ENCODE measurements around the gene CUL4A. TPM values are rescaled to one million over a fixed set of nuclear protein-coding genes. Genes with fewer than 3 reads are reported as not detected.

CUL4A gene
- total and polyA plus RNA-seq, 10 donors: 24.4 to 99.3 (median 63.9) TPM

DNA sequence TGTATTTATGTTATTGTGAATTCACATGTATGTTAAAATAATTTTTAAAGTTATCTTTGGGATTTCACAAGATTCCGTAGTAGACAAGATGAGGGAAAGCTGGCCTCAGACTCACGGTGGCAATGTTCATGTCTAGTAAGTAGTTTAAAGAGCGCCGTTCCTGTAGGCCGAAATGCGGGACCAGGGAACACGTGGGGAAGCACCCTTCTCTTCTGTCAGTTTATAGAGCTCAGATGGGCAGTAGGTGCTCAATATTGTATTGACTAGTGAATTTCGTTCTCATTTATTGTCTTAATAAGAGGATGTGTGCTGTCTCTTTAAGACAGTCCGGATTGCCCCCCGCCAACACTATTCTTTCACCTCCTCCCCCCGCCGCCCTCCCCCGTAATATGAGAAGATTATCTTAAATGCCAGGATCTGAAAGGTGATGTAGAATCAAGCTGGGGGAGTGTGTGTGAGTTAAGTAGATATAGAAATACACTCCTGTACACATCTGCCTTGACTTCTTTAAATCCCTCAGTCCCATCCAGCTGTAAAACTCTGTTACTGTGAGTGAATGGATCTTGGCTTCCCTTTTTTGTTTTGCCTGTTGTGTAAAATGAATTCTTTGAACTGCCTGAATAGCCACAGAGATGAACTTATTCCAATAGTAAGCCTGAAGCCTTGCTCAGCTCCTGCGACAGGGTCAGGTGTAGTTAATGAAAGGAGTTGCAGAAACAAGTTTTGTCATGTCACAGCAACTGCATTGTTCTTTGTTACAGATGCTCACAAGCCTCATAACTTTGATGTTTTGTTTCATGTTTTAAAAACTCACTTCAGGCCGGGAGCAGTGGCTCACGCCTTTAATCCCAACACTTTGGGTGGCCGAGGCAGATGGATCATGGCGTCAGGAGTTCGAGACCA lies 88.9 kb downstream of the CUL4A start:
- no peak for DNase-seq
- peak overlapping the region in 7 of 8 donors; percentile 90 to 95 (median 92) for H3K27ac ChIP-seq
- H3K4me1 ChIP-seq: peaks cover 17 to 65% (median 46%) of the 10 kb centered on the region in 6 donors
- peaks cover 0 to 9% (median 0%) of the 10 kb centered on the region in 7 donors for H3K27me3 ChIP-seq (replicated peaks in 1 of 7)
- H3K9me3 ChIP-seq: no peaks in the 10 kb centered on the region
- peaks cover 0 to 22% (median 4%) of the 10 kb centered on the region in 6 donors for H3K36me3 ChIP-seq
- TF ChIP-seq POLR2AphosphoS5 (IDR thresholded peaks at IDR 0.05) (no peak), POLR2A (IDR thresholded peaks at IDR 0.05) (no peak)
- TF ChIP-seq, protein P1, sequence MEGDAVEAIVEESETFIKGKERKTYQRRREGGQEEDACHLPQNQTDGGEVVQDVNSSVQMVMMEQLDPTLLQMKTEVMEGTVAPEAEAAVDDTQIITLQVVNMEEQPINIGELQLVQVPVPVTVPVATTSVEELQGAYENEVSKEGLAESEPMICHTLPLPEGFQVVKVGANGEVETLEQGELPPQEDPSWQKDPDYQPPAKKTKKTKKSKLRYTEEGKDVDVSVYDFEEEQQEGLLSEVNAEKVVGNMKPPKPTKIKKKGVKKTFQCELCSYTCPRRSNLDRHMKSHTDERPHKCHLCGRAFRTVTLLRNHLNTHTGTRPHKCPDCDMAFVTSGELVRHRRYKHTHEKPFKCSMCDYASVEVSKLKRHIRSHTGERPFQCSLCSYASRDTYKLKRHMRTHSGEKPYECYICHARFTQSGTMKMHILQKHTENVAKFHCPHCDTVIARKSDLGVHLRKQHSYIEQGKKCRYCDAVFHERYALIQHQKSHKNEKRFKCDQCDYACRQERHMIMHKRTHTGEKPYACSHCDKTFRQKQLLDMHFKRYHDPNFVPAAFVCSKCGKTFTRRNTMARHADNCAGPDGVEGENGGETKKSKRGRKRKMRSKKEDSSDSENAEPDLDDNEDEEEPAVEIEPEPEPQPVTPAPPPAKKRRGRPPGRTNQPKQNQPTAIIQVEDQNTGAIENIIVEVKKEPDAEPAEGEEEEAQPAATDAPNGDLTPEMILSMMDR (IDR thresholded peaks at IDR 0.05 in 8 of 11, conservative IDR thresholded peaks at IDR 0.05 in 3 of 11): no peak
- WGBS, 5 donors: 45 to 58% (median 48%) methylated on average over 19 of the region's 19 CpGs
- peak overlapping the region; percentile 52 to 97 (median 93) for H3K4me3 ChIP-seq
- intact Hi-C loops (cut with DNase I; ENCODE audit: low total_unique reads): no loop called here

DNA sequence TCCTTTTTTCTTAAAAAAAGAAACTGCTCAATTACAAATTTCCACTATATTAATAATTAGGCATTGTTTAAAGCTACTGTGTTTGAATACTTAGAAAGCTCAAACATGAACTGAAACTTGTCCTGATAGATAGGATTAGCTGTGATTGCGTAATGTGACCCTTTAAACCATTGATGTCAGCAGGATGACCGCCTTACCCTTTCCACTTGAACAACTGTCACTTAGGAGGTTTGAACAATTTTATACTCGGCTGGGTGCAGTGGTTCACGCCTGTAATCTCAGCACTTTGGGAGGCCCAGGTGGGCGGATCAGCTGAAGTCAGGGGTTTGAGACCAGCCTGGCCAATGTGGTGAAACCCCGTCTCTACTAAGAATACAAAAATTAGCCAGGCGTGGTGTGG lies 90.5 kb downstream of the CUL4A start:
- Histone ChIP-seq H3K27ac (peak overlapping the region in 2 of 8 donors; percentile 12 to 46), H3K4me1 (peaks cover 17 to 78% (median 54%) of the 10 kb centered on the region in 6 donors), H3K4me3 (no peak overlapping the region), H3K9me3 (no peaks in the 10 kb centered on the region), H3K36me3 (peaks cover 0 to 30% (median 6%) of the 10 kb centered on the region in 6 donors), H3K27me3 (replicated peaks in 1 of 7) (no peaks in the 10 kb centered on the region)
- 57 to 67% (median 64%) methylated on average over 7 of the region's 7 CpGs for WGBS, 5 donors
- no peak for DNase-seq
- TF ChIP-seq, protein P1 (IDR thresholded peaks at IDR 0.05 in 8 of 11, conservative IDR thresholded peaks at IDR 0.05 in 3 of 11): no peak
- TF ChIP-seq POLR2A (IDR thresholded peaks at IDR 0.05): no peak
- no peak for TF ChIP-seq POLR2AphosphoS5 (IDR thresholded peaks at IDR 0.05)
- intact Hi-C loops (cut with DNase I; ENCODE audit: low total_unique reads): no loop called here

DNA sequence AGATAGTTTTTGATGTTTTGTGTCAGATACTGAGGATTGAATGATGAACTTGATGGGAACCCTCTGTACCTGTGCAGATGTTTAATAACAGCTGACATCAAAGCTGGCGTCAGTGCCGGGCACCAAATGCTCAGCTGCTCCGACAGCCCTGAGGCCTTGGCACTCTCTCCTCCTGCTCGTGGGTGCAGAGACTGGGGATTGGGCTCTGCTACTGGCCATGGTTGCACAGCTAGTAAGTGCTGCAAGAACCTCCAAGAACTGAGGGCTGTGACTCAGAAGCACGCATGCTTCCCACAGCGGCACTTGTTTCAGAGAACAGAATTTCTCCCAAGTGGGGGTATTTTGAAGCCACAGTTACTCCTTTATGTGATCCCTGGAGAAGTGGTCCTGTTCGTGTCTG lies 93.6 kb downstream of the CUL4A start:
- intact Hi-C loops (cut with DNase I; ENCODE audit: low total_unique reads): no loop called here
- no peaks in the 10 kb centered on the region for H3K9me3 ChIP-seq
- H3K4me1 ChIP-seq: peaks cover 14 to 71% (median 37%) of the 10 kb centered on the region in 6 donors
- no peak for DNase-seq
- no peaks in the 10 kb centered on the region for H3K27me3 ChIP-seq (replicated peaks in 1 of 7)
- WGBS, 5 donors: 90 to 96% (median 91%) methylated on average over 7 of the region's 7 CpGs
- no peak overlapping the region for H3K27ac ChIP-seq
- TF ChIP-seq POLR2A (IDR thresholded peaks at IDR 0.05): no peak
- TF ChIP-seq, protein P1 (IDR thresholded peaks at IDR 0.05 in 8 of 11, conservative IDR thresholded peaks at IDR 0.05 in 3 of 11): no peak
- no peak for TF ChIP-seq POLR2AphosphoS5 (IDR thresholded peaks at IDR 0.05)
- peaks cover 0 to 56% (median 8%) of the 10 kb centered on the region in 6 donors for H3K36me3 ChIP-seq
- H3K4me3 ChIP-seq: no peak overlapping the region

GRCh38 chr13:113304121-113304520 lies 94.7 kb downstream of the CUL4A start:
- Histone ChIP-seq H3K4me3 (no peak overlapping the region), H3K9me3 (no peaks in the 10 kb centered on the region), H3K36me3 (peaks cover 0 to 68% (median 10%) of the 10 kb centered on the region in 6 donors), H3K27me3 (replicated peaks in 1 of 7) (no peaks in the 10 kb centered on the region), H3K27ac (no peak overlapping the region), H3K4me1 (peaks cover 3 to 59% (median 26%) of the 10 kb centered on the region in 6 donors)
- intact Hi-C loops (cut with DNase I; ENCODE audit: low total_unique reads): no loop called here
- no peak for DNase-seq
- TF ChIP-seq POLR2AphosphoS5 (IDR thresholded peaks at IDR 0.05): no peak
- no peak for TF ChIP-seq POLR2A (IDR thresholded peaks at IDR 0.05)
- TF ChIP-seq, protein P1 (IDR thresholded peaks at IDR 0.05 in 8 of 11, conservative IDR thresholded peaks at IDR 0.05 in 3 of 11): no peak
- 85 to 94% (median 92%) methylated on average over 7 of the region's 7 CpGs for whole genome bisulfite sequencing, 5 donors
